ENCODE results near the gene FDXR.
A peak's percentile ranks its signal among the peaks of the same experiment; 100 is the strongest.

The FDXR gene

GRCh38 chr17:74898376-74898946 lies 25.7 kb upstream of the FDXR start:
- DNase-seq: no peak

GRCh38 chr17:74893936-74894671 lies 21.3 kb upstream of the FDXR start:
- DNase-seq: no peak

DNA sequence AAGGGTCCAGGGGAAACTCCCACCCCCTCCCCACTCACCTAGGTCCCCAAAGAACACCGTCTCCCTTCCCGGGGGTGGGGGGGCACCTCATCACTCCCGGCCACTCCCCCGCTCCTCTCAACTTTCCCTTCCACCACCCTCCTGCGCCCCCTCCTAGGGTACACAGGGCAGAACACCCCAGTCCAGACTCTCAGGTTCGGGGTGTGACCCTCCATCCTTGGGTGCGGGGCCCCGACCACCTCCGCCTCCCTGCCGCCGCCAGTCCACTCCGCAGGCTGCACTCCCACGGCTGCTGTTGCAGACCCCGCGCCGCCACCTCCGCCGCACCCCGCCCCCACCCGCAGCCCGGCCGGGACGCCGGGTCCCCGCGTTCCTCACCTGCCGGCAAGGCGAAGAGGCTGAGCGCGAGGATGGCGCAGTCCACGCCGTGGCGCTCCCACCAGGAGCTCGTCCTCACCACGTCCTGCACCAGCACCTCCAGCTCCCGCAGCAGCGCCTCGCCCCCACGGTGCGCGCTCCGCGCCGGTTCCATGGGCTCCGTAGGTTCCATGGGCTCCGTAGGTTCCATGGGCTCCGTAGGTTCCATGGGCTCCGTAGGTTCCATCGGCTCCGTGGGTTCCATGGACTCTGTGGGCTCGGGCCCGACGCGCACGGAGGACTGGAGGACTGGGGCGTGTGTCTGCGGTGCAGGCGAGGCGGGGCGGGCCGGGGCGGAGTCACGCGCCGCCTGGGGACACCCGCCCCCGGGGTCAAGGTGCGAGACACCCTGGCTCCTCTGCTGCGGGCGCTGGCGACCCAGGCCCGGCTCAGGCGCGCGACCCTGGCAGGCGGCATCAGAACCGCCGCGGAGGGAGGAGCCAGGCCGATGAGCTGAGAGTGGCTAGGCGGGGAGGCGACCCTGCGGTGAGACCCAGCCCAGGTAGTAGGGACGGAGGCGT lies 20.4 kb upstream of the FDXR start, which contains the start of gene FADS6:
Gene FADS6, minus strand, starts transcription at position 660 of the 938 bp plus-strand sequence. Its CDS starts 38 bp downstream, at position 622.
- DNase-seq: no peak

DNA sequence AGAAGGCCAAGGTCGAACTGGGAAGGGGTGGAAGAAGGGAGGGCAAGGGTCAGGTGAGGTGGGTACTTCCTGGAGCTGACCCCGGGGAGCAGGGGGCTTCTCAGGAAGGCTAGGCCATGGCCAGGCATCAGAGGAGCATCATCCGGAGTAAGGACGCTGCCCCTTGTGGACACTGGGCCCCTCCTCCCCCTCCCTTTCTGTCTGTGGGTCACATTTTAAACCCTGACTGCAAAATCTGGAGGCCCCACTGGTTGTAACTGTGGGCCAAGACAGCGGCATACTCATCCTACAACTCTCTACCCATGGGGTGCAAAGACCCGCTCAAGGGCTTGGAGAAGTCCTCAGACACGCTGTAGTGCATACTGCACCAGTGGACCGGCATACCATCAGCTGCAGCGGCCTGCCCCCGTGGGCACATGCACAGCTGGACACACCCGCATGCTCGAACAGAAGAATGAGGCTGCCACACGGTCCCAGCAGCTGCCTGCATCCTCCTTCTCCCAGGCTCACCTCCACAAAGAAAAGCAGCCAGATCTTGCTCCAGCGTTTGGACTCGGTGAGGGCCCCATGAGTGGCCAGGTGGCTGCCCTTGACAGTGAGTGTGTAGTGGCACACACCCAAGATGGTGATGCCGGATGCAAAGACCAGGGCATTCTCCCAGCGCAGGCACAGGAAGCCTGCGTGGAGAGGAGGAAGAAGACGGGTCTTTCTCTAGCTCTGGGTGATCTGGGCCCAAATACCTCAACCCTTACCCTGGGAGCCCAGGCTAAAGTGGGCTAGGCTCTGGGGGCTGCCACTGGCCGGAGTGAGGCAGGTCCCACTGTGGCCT lies 19.4 kb upstream of the FDXR start:
- no peak for DNase-seq

GRCh38 chr17:74890554-74890953 lies 17.8 kb upstream of the FDXR start:
- no peak for DNase-seq

DNA sequence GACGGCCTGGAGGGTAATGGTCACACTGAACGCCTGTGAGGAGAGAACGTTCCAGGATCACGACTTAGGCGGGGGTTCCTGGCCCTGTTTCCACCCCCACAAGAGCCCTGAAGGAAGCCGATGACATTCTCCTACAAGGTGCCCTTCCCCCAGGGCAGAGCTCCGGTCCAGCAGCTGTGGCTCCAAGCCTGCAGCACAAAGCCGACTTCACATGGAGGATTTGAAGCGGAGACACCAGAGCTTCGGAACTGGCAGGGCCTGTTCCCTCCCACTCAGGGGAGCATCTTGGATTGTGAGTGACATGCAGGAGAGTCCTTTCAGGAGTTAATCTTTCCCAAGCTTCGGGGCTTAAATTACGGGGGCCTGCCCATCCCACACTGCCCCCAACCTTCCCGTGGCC lies 15.7 kb upstream of the FDXR start:
- DNase-seq: no peak

DNA sequence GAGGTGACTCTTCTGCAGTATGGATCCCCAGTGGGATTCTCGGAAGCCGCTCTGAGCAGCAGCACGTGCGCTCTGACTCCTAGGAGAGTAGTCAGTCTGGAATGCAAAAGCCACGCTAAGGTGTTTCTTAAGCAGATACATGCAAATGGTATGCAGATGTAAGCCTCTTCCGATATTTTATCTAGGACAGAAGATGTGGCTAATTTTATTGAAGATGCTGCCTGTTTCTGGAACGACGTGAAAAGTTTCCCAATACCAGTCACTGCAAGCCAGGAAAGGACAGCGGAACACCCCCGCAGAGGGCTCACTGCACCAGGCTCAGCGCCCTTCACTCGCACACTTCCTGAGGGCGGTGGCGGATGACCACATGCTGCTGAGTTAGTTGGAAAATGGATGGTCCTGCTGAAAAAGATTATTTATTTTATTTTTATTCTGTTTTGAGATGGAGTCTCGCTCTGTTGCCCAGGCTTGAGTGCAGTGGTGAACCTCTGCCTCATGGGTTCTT lies 10.5 kb upstream of the FDXR start:
- DNase-seq: no peak

- no peak for DNase-seq
These were observed 9.9 kb upstream of the FDXR start for GRCh38 chr17:74882517-74883240.

GRCh38 chr17:74881073-74881472 lies 8.3 kb upstream of the FDXR start:
- DNase-seq: no peak

GRCh38 chr17:74879308-74879707 lies 6.5 kb upstream of the FDXR start:
- DNase-seq: no peak

GRCh38 chr17:74878658-74879057 lies 5.9 kb upstream of the FDXR start:
- DNase-seq: no peak

DNA sequence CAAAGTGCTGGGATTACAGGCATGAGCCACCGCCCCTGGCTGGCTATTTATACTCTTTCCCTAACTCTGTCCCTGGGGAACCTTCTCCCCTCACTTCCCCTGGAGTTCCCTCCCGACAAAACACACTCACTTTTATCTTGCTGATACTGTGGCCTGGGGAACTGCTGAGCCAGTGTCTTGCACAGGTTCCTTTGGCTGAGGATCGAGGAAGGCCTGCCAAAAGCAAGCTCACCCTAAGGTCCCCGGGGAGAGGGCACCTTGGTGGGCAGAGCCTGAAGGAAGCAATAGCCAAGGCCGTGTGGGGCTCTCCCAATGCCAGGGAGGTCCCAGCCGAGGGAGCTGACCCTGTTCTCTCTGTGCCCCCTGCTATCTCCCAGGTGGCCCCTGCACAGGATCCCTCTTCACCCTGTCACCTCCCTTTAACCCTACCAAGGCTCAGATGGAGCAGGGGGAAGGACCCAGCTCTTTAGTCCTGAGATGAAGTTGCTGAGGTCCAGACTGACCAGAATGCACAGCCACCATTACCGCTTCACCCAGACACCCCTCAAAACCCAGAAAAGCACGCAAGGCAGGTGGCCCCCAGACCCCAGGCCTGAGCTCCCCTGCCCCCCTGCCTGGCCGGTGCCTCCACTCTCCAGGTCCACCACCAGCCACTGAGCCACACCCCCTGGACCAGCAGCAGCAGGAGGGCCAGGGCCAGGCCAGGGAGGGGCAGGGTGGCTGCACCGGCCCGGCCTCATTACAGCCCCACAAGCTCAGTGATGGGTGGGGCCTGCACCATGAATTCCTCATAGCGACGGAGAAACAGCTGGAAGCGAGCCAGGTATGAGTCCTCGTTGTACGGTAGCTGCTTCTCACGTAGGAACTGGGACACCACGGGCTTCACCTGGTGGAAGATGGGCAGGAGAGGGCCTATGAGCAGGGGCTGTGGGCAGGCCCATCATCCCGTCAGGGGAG lies 5.1 kb upstream of the FDXR start:
- DNase-seq: no peak

DNA sequence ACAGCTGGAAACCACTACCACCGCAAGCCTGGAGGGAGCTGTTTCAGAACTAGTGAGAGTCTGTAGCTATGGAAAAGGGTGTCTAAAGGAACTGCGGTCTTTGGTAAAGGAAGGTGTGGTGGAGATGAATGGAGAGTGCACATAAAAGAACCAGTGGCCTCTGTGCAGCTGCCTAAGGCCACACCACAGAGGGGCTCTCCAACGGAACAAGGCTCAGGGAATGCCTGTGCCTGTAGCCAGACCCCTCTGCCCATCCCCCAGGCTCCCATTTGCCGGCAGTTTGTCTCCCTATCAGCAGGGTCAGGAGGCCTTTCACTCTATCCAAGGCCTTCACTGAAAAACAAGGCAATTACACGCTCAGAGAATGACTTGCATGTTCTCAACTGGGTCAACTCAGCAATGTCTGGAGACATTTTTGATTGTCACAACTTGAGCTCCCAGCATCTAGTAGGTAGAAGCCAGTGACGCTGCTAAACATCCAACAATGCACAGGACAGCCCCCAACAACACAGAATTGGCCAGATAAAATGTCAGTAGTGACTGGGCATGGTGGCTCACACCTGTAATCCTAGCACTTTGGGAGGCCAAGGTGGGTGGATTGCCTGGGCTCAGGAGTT lies 3.3 kb upstream of the FDXR start:
- DNase-seq: no peak

DNA sequence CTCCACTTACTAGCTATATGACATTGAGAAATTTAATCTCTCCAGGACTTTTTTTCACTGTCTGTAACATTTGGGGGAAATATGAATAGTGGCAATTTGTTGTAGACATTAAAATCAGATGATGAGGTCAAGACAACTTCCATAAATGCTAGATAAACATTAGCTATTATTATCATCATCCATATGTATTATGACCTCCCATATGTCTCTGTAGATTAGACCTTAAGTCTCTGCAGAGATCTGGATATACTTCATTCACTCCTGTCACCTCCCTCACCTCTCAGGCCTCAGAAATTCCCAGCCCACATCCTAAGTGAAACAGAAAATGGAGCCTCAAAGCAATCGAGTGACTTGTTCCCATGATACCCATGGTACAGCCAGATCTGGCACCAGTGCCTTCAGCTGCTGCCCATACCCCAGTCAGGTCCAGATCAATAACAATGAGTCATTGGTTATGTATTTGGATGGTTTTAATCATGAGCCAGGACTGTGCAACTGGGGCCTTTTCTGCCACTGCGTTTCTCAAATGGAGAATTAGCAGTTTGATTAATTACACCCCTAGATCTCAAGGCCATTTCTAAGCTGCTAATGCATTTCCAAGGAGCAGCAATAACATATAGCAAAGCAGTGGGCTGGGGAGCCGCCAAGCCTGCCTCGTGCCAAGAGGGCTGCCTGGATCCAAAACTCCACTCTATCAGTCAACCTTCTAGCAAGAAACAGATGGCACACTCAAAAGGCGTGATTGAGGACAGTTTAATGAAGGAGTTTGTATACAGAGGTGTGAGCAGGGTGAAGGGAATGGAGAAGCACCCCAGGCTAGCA lies 2.6 kb upstream of the FDXR start:
- no peak for DNase-seq

- DNase-seq: no peak
These were observed 1.8 kb upstream of the FDXR start for GRCh38 chr17:74874615-74875037.

DNA sequence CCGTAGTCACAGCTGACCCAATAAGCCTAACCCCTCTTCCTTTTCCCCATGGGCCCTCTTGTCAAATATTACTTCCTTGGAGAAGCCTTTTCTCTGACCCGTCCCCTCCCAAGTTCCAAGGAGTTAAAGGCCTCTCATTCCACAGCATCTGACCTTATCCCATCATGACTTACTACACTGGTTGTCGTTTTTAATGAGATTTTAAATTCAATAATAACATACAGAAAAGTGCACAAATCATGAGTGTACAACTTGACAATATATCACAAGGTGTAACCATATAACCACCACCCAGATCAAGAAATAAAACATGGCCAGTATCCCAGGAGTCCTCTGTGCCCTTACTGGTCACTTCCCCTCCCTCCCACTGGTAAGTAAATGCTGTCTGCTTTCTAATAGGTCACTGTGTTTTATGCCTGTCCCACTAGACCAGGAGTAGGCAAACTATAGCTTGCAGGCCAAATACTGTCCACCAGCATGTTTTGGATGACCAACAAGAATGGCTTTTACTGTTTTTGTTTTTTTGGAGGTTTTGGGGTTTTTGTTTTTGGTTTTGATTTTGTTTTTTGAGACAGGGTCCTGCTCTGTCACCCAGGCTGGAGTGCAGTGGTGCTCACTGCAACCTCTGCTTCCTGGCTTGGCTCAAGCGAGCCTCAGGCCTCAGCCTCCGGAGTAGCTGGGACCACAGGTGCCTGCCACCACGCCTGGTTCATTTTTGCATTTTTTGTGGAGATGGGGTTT lies 1.2 kb upstream of the FDXR start:
- DNase-seq: no peak

DNA sequence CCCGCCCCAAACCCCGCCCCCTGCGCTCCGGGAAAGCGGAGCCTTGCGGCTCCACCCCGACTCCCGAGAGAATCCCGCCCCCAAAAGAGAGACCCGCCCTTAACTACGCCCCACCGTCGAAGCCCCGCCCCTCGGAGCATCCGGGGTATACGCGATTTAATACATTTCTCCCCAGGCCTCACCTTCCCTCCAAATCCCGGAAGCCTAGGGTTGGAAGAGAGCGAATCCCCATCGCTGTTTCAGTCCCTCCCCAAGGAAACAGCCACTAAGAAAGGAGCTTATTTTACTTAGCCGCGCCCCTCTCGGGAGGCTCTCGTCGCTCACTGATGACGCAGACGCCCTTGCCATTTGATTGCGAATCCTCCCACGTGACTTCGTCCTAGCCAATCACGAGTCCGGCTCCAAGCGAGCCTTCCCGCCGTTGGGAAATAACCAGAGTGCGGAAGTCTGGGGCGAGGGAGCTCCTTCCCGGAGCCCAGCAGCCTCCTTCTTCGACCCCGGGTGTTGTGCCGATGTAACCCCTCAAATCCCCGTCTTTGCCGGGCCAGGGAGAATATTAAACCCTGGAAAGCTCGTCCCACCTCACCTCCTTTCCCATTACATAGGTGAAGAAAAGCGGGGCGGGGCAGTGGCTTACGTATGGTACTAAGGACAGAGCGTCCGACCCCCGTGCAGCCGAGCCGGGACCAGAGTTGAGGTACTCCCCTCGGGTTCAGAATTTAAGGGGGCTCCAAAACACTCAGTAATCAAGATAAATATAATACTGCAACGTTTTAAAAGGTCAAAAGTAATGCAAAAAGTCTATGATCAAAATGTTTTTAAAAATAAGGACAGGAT lies 461 bp upstream of the FDXR start:
- DNase-seq: peak; percentile 93

All from activated gamma-delta T cell (primary cell).